ENCODE measurements around the gene APLF. TPM values are rescaled to one million over a fixed set of nuclear protein-coding genes. Genes with fewer than 3 reads are reported as not detected.

The APLF gene
- total RNA-seq, 1 donor, result 10.5 TPM

- no peak overlapping the region for H3K27ac ChIP-seq (ENCODE audit: low read depth, low read length)
- H3K27me3 ChIP-seq (ENCODE audit: insufficient read depth, low read length), result peaks cover 3% of the 10 kb centered on the region
- H2AFZ ChIP-seq (ENCODE audit: low read length), result no peak overlapping the region
- no peak overlapping the region for H3K4me2 ChIP-seq (ENCODE audit: insufficient read depth, low read length)
- H3K36me3 ChIP-seq (ENCODE audit: insufficient read depth, low read length), result no peaks in the 10 kb centered on the region
- no peak for DNase-seq (ENCODE audit: insufficient read length, low spot score, missing footprints)
- no peaks in the 10 kb centered on the region for H3K79me2 ChIP-seq (ENCODE audit: insufficient read depth, low read length)
- H3K9me3 ChIP-seq (ENCODE audit: low read depth, low read length), result no peaks in the 10 kb centered on the region
- no peaks in the 10 kb centered on the region for H4K20me1 ChIP-seq (ENCODE audit: insufficient read depth, low read length)
- no peaks in the 10 kb centered on the region for H3K4me1 ChIP-seq (ENCODE audit: insufficient read depth, low read length)
- no peak for TF ChIP-seq CTCF (IDR thresholded peaks at IDR 0.05; ENCODE audit: extremely low read depth, low read depth, low read length)
- H3K4me3 ChIP-seq (ENCODE audit: insufficient read depth, low read length), result no peak overlapping the region
Measured at GRCh38 chr2:68627615-68628014, 160.2 kb downstream of the APLF start.

Other genes with a start within 250 kb of the APLF start
- gene PPP3R1, start 215.1 kb upstream of the APLF start, total RNA-seq, result 29.7 and 32.1 TPM in 2 replicates
- 43.4 and 46.3 TPM in 2 replicates for gene CNRIP1, start 147.6 kb upstream of the APLF start, total RNA-seq
- gene PLEK, start 102.3 kb upstream of the APLF start, total RNA-seq, result 0.36 TPM in 1 of 2 replicates, not detected in the other
- gene FBXO48, start 291 bp upstream of the APLF start, total RNA-seq, result 0.72 and 0.88 TPM in 2 replicates
- gene PROKR1, start 176.0 kb downstream of the APLF start, total RNA-seq, result not detected in 2 replicates